ENCODE results near the gene MAPK1. TPM values are rescaled to one million over a fixed set of nuclear protein-coding genes. Genes with fewer than 3 reads are reported as not detected.
"Not testable (repeated sequence)": the region's sequence is repeated elsewhere in the genome, so short reads cannot be mapped to it uniquely, and the experiment has no call there.

Gene MAPK1
- total RNA-seq, 4 donors from 2014 or later, result 36.0 to 57.6 (median 45.0) TPM

- Histone ChIP-seq H3K4me3 (no peak overlapping the region), H3K27me3 (no peaks in the 10 kb centered on the region), H3K9me3 (no peaks in the 10 kb centered on the region), H3K27ac (no peak overlapping the region), H3K4me1 (peaks cover 0 to 15% (median 0%) of the 10 kb centered on the region in 3 donors), H3K36me3 (peaks cover 13 to 84% (median 20%) of the 10 kb centered on the region in 3 donors)
- intact Hi-C loops (cut with DNase I), result no loop called here
- no peak for DNase-seq
- 84 to 93% methylated on average over 5 to 6 of the region's 6 CpGs for WGBS, 2 donors
- no peak for TF ChIP-seq POLR2A (IDR thresholded peaks at IDR 0.05)
- no peak for TF ChIP-seq CTCF (IDR thresholded peaks at IDR 0.05)
Observed at GRCh38 chr22:21803811-21804249, 63.6 kb downstream of the MAPK1 start.

DNA sequence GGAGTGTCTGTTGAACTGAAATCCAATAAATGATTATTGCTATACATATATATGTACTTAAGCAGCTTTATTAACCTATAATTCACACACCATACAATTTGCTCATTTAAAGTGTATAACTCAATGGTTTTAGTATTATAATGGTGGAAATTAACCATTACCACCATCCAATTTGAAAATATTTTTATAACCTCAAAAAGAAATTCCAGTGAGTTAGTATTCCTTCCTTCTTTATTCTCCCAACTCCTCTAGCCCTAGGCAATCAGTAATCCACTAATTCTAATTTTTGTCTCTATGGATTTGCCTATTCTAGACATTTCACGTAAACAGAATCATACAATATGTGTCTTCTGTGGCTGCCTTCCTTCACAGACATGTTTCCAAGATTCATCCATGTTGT is 64.8 kb downstream of the MAPK1 start:
- DNase-seq, result no peak
- Histone ChIP-seq H3K4me3 (no peak overlapping the region), H3K27ac (no peak overlapping the region), H3K4me1 (peaks cover 0 to 10% (median 0%) of the 10 kb centered on the region in 3 donors), H3K36me3 (peaks cover 23 to 96% (median 27%) of the 10 kb centered on the region in 3 donors), H3K9me3 (no peaks in the 10 kb centered on the region), H3K27me3 (no peaks in the 10 kb centered on the region)
- TF ChIP-seq CTCF (IDR thresholded peaks at IDR 0.05) (no peak), POLR2A (IDR thresholded peaks at IDR 0.05) (no peak)
- 89 to 91% methylated on average over 1 of the region's 1 CpG for WGBS, 2 donors
- intact Hi-C loops (cut with DNase I), result no loop called here

DNA sequence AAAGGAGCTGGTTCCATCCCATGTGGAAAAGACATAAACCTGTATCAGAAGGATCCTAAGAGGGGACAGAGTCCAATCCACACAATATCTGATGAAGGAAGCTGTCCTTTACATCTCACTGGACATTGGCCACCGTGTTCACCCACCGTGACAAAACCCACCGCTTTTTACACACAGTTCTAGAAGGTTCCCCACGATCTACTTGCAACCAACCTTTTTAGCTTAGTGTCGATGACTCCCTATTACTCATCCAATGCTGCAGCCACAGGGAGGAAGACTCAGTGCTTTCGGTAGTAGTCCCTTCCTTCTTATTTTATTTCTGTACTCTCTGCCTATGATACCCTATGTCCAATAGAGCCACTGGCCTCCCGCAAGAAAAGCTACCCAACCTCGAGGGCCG is 65.4 kb downstream of the MAPK1 start:
- H3K36me3 ChIP-seq, result peaks cover 23 to 98% (median 27%) of the 10 kb centered on the region in 3 donors
- no peaks in the 10 kb centered on the region for H3K27me3 ChIP-seq
- no peak for TF ChIP-seq CTCF (IDR thresholded peaks at IDR 0.05)
- no peak for DNase-seq
- H3K4me3 ChIP-seq, result no peak overlapping the region
- H3K9me3 ChIP-seq, result no peaks in the 10 kb centered on the region
- WGBS, 2 donors, result 93 to 98% methylated on average over 8 to 9 of the region's 9 CpGs
- H3K4me1 ChIP-seq, result peaks cover 0 to 7% (median 0%) of the 10 kb centered on the region in 3 donors
- H3K27ac ChIP-seq, result no peak overlapping the region
- intact Hi-C loops (cut with DNase I), result no loop called here

DNA sequence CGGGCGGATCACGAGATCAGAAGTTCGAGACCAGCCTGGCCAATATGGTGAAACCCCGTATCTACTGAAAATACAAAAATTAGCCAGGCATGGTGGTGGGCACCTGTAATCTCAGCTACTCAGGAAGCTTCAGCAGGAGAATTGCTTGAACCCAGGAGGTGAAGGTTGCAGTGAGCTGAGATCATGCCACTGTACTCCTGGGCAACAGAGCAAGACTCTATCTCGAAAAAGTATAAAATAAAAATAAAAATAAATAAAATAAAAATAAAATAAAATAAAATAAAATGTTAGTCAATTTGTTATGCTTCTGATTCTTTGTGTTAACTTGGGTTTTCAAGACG is 66.2 kb downstream of the MAPK1 start:
- H3K27ac ChIP-seq; DNase-seq; H3K4me1 ChIP-seq; H3K9me3 ChIP-seq; H3K27me3 ChIP-seq; H3K4me3 ChIP-seq; intact Hi-C loops (cut with DNase I): not testable (repeated sequence)
- 91 to 97% methylated on average over 6 to 7 of the region's 7 CpGs for whole genome bisulfite sequencing, 2 donors
- H3K36me3 ChIP-seq, result peaks cover 23 to 99% (median 27%) of the 10 kb centered on the region in 3 donors

GRCh38 chr22:21800552-21801303 is 66.7 kb downstream of the MAPK1 start:
- DNase-seq, result no peak
- peaks cover 0 to 7% (median 0%) of the 10 kb centered on the region in 3 donors for H3K4me1 ChIP-seq
- peaks cover 23 to 99% (median 27%) of the 10 kb centered on the region in 3 donors for H3K36me3 ChIP-seq
- no peak overlapping the region for H3K4me3 ChIP-seq
- no peak for TF ChIP-seq CTCF (IDR thresholded peaks at IDR 0.05)
- no peak for TF ChIP-seq POLR2A (IDR thresholded peaks at IDR 0.05)
- H3K27ac ChIP-seq, result no peak overlapping the region
- no peaks in the 10 kb centered on the region for H3K27me3 ChIP-seq
- 95 to 99% methylated on average over 5 to 8 of the region's 9 CpGs for WGBS, 2 donors
- intact Hi-C loops (cut with DNase I), result no loop called here
- no peaks in the 10 kb centered on the region for H3K9me3 ChIP-seq

Data from esophagus squamous epithelium (tissue), 5 donors.